ENCODE data around the gene LIPC. TPM values are rescaled to one million over a fixed set of nuclear protein-coding genes. Genes with fewer than 3 reads are reported as not detected.

The LIPC gene
- total and polyA plus RNA-seq, 10 of the 15 experiments (the other 5 are each of a cell fraction or from before 2014, with no cell fraction given), result 0.06 to 0.31 (median 0.16) TPM; not detected in 1

- Histone ChIP-seq H3K79me2 (ENCODE audit: control insufficient read depth, insufficient read depth, low read length) (no peaks in the 10 kb centered on the region), H3K27ac (ENCODE audit: control insufficient read depth, insufficient read depth) (no peak overlapping the region), H3K4me3 (no peak overlapping the region), H3K4me1 (ENCODE audit: control insufficient read depth, insufficient read depth, low read length) (no peaks in the 10 kb centered on the region), H4K20me1 (ENCODE audit: control insufficient read depth, insufficient read depth) (no peaks in the 10 kb centered on the region), H3K9me3 (replicated peaks; ENCODE audit: control insufficient read depth, insufficient read depth, low read length) (no peaks in the 10 kb centered on the region; the same call in 2 of the 3 replicates), H3K36me3 (ENCODE audit: control insufficient read depth in 2 of 2, insufficient read depth in 2 of 2, low read length in 1 of 2) (no peaks in the 10 kb centered on the region), H3K9ac (ENCODE audit: control insufficient read depth, insufficient read depth, low read length) (no peak overlapping the region), H3K27me3 (replicated peaks in 1 of 2; ENCODE audit: control insufficient read depth in 2 of 2, insufficient read depth in 2 of 2, low read length in 1 of 2) (no peaks in the 10 kb centered on the region), H3K4me2 (ENCODE audit: control insufficient read depth, insufficient read depth) (no peak overlapping the region), H2AFZ (ENCODE audit: control insufficient read depth, low read depth, low read length) (no peak overlapping the region)
- ChIA-PET RAD21 (ENCODE audit: unreplicated experiment) (no interaction called here), CTCF (no interaction called here), POLR2A (no interaction called here), SMC1A (ENCODE audit: uncharacterized antibody, unreplicated experiment) (interaction anchor here (0.6 to 0.7 kb wide), 2 partner anchors 45 to 172 kb away, joined by 3 read pairs; no protein-coding TSS in a partner anchor)
- no peak for TF ChIP-seq ZSCAN29 (IDR thresholded peaks at IDR 0.05)
- no peak for TF ChIP-seq ZNF207 (IDR thresholded peaks at IDR 0.05; ENCODE audit: borderline replicate concordance)
- no peak for TF ChIP-seq ZNF622 (IDR thresholded peaks at IDR 0.05)
- TF ChIP-seq POU2F2 (IDR thresholded peaks at IDR 0.05; ENCODE audit: borderline replicate concordance, low read depth, low read length), result no peak
- no peak for TF ChIP-seq PAX8 (IDR thresholded peaks at IDR 0.05)
- no peak for TF ChIP-seq IRF5 (IDR thresholded peaks at IDR 0.05; ENCODE audit: borderline replicate concordance)
- TF ChIP-seq NRF1 (conservative IDR thresholded peaks at IDR 0.05; ENCODE audit: low read depth, low read length), result no peak
- no peak for TF ChIP-seq CUX1 (IDR thresholded peaks at IDR 0.05; ENCODE audit: insufficient replicate concordance, low read depth, low read length)
- TF ChIP-seq SRF (IDR thresholded peaks at IDR 0.05; ENCODE audit: low read depth in 2 of 2, low read length in 2 of 2), result no peak
- TF ChIP-seq RAD51 (IDR thresholded peaks at IDR 0.05), result no peak
- TF ChIP-seq NFXL1 (IDR thresholded peaks at IDR 0.05; ENCODE audit: borderline replicate concordance), result no peak
- no peak for TF ChIP-seq SREBF1 (IDR thresholded peaks at IDR 0.05; ENCODE audit: low read length)
- no peak for TF ChIP-seq ZNF592 (IDR thresholded peaks at IDR 0.05)
- no peak for TF ChIP-seq IRF4 (IDR thresholded peaks at IDR 0.05; ENCODE audit: low read depth, low read length)
- in situ Hi-C loops (cut with MboI) (no loop called here), intact Hi-C loops (cut with micrococcal nuclease; ENCODE audit: unreplicated experiment) (no loop called here)
- BruUV-seq (replicated peaks), result no TSS peak
- WGBS (ENCODE audit: insufficient coverage, insufficient replicate concordance, low lambda C conversion rate, missing lambda C conversion rate), result 5% methylated on average over 1 of the region's 1 CpG
- FAIRE-seq, result no peak
- DNase-seq (ENCODE audit: low read depth, low spot score), result no peak
- ATAC-seq, result no peak
These were observed 62.8 kb downstream of the LIPC start for GRCh38 chr15:58494567-58494966.

Measured in GM12878 (cell line).